Measurements from ENCODE around the gene MTMR6.

The MTMR6 gene

DNA sequence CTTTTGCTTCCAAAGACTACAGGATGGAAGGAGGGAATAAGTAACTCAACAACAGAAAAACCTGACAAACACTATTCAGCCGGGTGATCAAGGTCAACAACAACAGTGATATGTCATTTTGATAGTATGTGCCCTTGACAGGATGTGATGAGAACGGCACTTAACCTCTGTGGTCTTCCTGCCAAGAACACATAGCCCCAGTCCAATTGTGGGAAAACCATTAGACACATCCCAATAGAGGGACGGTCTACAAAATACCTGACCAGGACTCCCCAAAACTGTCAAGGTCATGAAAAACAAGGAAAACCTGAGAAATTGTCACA, 72.1 kb downstream of the MTMR6 start:
- no peak for DNase-seq (ENCODE audit: low spot score)

DNA sequence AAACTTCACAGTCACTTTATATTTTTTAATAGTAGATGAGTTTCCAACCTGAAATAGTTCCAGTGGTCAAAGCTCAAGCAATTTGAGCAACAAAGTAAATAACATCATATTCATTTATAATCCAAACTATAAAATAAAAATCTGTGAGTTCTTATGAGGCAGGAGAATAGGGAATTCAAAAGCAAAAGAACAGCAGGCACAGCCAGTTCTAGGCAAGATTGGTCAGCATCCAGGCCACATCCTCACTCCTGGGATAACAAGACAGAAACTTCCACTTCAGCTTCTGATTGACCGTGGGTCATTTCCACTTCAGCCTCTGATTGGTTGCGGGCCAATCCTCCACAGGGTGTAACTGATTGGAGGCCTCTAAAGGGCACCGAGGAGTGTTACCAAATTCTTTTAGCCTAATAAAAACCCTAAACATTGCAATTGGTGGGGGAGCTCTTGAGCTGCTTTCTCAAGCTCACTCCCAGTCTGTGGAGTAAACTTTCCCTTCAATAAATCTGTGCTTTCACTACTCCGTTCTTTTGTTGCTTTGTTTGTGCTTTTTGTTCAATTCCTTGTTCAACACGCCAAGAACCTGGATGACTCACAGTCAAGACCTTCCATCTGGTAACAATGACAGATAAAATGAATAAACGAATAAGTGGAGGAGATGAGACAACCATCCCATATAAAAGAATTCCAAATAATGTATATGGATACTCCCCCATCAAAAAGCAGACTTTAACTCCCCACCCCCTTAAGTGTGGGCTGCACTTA, 72.6 kb downstream of the MTMR6 start:
- no peak for DNase-seq (ENCODE audit: low spot score)

DNA sequence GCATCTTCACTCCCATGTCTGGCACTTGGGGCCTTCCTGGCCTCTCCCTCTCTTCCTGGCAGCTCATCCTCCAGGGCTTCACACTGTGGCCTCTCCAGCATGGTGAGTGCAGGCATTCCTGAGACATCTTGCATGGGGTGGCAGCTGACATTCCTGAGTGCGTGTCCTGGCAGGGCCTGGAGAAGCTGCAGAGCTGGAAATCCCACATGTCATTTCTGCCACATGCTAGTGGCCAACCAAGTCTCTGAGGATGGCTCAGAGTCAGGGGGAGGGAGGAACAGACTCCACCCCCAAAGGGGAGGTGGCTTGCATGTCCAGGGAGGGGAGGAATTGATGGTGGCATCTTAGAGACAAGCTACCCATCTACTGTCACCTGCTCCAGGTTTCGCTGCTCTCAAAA, 73.6 kb downstream of the MTMR6 start:
- DNase-seq (ENCODE audit: low spot score), result no peak

DNA sequence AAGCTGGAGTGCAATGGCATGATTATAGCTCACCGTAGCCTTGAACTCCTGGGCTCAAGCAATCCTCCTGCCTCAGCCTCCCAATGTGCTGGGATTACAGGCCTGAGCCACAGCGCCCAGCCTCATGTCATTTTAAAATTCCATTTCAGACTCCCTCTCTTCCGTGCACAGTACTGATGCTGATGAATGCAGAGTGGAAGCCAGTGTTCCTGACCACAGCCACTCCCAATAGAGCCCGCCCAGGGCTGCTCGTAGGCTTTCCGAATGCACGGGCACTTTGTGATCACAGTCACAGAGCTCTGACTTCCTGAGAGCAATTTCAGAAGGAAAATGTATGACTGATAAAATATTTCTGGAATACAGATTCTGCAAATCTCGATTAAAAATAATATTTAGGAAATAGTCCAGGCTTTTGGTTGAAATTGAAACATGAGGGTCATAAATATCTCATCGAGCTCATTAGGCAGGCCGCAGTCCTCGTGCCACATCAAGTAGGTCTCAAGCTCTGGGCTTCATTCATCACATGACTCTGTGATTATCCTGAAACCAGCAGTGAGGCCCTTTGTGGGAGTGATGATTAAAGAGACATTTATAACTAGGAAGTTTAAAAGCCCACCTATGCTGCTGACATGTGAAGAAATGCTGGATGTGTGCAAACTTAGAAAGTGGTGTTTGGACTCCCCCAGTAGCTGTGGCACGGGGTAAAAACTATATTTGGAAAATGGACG, 76.3 kb downstream of the MTMR6 start:
- no peak for DNase-seq (ENCODE audit: low spot score)

DNA sequence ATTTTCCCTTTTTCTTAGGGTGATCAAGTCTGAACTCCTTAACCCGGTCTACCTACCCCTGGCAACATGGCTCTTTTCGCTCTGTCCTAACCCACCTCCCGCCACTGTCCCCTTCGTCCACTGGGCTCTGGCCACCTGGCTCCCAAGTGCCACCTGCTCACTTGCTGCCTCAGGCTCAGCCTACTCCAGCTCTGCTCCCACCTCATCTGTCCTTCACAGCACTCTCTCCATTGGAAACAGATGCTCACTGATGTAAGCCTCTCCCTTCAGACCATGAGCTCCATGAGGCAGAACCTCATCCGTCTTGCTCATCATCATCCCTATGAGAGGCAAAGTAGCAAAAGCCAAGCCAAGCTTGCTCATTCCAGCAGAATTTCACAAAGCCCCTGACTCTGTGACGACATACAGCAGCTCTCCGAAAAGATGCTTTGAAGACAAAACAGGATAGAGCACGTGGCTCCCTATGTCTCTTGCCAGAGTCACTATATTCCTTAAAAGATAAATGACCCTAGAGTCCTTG, 79.9 kb downstream of the MTMR6 start:
- no peak for DNase-seq (ENCODE audit: low spot score)

DNA sequence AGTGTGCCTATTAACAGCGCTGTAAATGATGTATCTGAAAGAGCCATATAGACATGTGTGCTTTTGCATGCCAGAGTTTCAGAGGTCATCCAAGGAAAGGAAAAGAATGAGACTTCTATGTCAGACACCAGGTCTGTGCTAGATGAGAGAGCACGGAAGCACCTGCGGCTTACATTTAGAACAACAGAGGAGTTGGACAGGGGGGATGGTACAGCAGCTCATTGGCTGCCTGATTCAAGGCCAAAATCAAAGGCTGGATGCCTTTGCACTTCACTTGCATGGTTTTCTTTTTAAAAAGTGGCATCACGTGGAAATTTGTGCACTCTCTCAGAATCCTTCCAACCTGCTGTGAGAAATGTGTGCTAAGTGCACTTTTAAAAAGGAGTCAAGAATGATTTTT, 82.4 kb downstream of the MTMR6 start:
- no peak for DNase-seq (ENCODE audit: low spot score)

DNA sequence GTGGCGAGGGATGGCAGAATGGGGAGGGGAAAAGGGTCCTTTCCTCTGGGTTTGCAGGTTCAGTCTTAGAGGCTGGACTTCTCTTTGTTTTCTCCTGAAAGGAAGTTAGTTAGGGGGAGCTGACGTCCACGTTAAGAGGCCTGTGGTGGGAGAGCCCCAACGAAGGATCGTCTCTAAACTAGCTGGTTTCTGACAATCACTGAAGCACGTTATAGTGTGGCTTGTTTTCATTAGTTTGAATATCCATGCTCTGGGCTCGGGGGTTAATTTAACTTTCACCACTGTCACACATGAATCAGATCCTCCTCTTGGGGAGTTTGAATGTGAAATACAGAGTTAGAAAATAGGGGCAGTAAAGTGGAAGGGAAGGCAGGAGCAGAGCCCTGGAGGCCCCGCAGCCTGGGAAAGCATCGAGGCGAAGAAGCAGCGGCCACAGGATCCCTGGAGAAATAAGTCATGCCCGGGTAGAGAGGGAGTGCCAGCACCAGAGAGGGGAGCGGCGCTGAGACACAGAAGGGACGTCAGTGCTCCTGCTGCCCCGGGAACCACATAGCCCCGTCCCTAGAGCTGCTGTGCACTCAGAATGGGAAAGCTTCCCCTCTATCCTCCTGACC, 84.1 kb downstream of the MTMR6 start:
- no peak for DNase-seq (ENCODE audit: low spot score)

DNA sequence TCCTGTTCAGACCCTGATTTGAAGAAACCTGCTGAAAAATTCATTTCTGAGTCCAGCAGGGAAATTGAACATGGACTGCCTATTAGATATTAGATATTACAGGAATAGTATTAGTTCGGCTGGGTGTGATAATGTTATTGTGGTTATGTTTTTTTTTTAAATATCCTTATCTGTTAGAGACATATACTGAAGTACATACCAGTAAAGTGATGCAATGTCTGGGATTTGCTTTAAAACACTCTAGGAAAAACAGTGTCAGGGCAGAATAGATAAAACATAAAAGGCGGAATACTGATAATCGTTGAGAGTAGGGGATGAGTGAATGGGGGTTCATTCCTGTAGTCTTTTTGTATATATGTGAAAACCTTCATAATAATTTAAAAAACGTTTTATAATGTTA, 86.5 kb downstream of the MTMR6 start:
- no peak for DNase-seq (ENCODE audit: low spot score)

DNA sequence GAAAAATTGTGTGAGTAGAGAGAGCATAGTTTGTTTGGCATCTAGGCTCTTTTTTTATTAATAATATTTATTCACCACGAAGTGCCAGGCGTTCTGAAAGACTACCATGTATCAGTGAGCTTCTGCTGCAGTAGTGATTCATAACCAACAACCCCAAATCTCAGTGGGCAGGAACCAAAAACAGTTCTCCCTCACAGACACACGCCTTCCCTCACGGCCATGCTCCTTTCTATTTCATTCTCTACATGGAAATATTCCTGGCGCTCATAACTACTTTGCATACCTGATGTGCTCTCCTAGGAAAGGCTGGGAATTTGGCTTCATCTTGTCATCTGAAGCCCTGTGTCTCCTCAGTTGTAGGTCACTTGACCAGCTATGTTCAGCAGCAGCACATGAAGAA, 88.6 kb downstream of the MTMR6 start:
- DNase-seq (ENCODE audit: low spot score), result no peak

DNA sequence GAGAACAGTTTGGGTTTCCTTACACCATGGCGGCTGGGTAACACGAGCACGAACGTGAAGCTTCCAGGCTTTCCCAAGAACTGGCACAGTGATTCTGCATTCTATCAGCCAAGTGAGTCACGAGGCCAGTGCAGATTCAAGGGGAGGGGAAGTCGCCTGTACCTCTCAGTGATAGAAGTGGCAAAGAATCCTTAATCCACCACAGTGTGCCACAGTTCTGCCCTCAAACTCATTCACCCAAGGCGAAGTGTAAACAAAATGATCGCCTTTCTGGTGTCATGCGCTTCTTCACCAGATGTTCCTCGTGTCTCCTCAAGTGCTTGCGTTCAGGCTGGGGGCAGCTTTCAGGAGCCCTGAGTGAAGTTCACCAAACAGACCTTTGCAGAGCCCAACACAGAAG, 90.3 kb downstream of the MTMR6 start:
- DNase-seq (ENCODE audit: low spot score), result no peak

Data from NAMALWA (cell line).